Jurkat, Clone E6-1 (cell line): ENCODE measurements around the gene SLC2A4RG.
"Not testable (repeated sequence)": the region's sequence is repeated elsewhere in the genome, so short reads cannot be mapped to it uniquely, and the experiment has no call there.

Source experiments
- DNase-seq: peaks from one replicate; pipeline ENCODE4 v3.0.0-alpha.2; 2011; ENCODE audit warnings: low read depth, low spot score
- H3K4me3 ChIP-seq: 2 replicates; pipeline ENCODE4 v1.5.1; 2011; ENCODE audit warnings: mild to moderate bottlenecking, low read length, control low read depth, moderate library complexity

The SLC2A4RG gene

GRCh38 chr20:63767886-63768285 lies 28.3 kb downstream of the SLC2A4RG start:
- H3K4me3 ChIP-seq: no peak overlapping the region
- no peak for DNase-seq

DNA sequence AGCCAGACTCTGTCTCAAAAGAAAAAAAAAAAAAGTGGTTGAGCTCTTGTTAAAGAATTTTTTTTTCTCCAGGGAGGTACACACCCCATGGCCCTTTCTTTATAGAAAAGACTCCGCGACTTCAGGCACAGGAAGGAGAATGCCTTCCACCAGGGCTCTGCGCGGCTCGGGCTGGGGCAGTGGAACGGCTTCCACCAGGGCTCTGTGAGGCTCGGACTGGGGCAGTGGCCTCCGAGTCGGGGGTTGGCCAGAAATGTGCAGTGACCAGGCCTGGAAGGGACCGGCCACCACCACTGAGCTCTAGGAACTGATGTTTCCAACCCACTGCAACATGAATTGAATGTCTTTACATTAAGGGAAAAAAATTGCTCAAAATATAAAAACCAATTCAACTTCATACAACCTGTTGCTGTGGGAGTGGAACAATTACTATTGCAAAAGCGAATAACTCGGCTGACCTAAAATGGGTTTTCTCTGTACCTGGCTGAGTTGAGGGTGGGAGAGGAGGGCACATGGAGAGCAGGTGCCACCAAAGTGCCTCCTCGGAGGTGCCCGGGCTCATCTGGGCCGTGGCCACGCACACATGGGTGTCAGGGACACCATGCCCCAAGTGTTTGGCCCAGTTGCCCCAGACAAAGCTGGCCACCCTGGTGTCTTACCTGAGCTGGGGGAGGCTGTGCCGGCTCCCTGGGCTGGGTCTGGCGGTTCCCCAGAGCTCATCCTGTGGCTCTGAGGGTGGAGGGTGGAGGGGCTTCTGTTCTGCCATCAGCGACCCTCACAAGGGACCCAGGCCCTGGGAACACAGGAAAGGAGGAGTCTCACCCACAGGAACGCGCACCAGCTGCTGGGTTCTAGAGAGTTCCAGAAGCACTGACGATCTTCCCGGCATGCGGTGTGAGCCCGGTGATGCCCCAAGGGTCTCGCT lies 29.3 kb downstream of the SLC2A4RG start:
- no peak for DNase-seq
- no peak overlapping the region for H3K4me3 ChIP-seq

DNA sequence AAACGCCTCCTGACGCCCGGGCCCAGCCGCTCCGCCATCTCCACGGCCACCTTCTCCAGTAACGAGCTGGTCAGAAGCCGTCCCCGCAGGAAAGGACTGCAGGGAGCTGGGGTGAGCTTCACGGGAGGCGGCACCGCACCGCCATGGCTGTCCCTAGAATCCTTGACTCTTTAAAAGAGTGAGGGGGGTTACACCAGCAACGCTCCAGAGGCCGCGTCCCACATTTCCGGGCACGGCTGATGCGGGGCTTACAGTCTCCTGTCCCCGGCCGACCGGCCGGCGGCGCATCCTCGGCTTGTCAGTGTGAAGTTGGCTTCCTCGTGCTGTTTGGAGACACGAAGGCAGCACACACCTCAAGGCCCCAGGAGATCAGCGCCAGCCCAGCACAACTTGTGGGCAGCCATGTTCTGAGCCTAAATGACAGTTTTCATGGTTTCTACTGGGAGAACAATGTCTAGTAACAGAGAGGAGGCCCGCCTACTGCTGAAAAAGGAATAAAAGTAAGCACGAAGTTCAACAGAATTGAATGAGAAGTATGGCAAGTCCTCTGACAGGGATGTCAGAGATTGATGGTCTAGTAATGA lies 30.4 kb downstream of the SLC2A4RG start:
- no peak overlapping the region for H3K4me3 ChIP-seq
- DNase-seq: no peak

- no peak for DNase-seq
- H3K4me3 ChIP-seq: no peak overlapping the region
Observed at GRCh38 chr20:63771046-63771707, 31.6 kb downstream of the SLC2A4RG start.

GRCh38 chr20:63772781-63773518 lies 33.4 kb downstream of the SLC2A4RG start:
- no peak overlapping the region for H3K4me3 ChIP-seq
- no peak for DNase-seq

- H3K4me3 ChIP-seq: no peak overlapping the region
- no peak for DNase-seq
Observed at GRCh38 chr20:63773571-63774241, 34.1 kb downstream of the SLC2A4RG start.

- DNase-seq: no peak
- H3K4me3 ChIP-seq: no peak overlapping the region
Observed at GRCh38 chr20:63774306-63774705, 34.7 kb downstream of the SLC2A4RG start.

DNA sequence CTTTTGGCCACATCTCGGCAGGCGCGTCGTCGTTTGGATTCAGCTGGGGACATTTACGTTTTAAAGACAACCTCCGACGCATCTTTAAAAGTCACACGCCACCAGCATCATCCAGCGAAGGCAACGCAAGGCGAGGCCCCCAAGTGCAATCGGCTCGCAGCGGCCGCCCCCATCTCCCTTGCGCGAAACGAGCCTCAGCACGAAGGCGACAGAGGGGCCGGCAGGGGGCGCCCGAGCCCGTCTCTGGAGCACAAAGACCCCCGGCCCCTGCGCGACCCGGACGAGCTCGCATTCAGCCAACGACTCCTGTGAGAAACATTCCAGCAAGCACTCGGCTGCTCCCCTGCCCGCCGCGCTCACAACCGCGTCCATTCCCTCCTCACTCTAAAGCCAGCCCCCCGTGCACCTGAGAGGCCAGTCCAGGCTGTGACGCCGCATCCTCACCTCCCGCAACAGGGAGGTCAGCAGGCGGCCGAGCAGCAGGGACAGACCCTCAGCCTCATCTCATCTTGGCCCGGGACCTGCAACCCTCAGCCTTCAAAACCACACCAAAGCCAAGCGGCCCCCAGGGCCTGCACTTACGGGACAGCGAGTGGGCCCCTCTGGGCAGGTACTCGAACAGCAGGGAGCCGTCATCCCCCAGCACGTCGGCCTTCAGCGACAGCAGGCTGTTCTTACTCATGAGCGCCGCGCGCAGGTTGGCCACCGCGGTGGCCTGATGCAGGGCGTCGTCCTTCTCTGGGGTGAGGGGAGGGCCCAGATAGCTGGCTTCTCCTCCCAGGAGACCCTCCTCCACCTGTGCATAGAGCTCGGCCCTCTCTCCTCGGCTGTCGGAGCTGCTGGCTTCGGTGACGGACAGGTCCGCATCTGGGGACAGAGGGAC lies 35.8 kb downstream of the SLC2A4RG start:
- DNase-seq: no peak

DNA sequence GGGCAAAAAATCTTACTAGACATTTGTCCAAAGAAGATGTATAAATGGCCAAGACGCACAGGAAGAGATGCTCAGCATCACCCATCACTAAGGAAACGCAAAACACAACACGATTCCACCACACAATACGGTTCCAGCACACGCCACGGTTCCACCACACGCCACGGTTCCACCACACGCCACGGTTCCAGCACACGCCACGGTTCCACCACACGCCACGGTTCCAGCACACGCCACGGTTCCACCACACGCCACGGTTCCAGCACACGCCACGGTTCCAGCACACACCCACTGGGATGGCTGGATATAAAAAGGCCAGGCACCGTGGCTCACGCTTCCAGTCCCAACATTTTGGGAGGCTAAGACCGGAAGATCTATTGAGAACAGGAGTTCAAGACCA lies 37.3 kb downstream of the SLC2A4RG start:
- not testable (repeated sequence) for DNase-seq

More for the DNA sequence above, 35.8 kb downstream of the SLC2A4RG start:
- no peak overlapping the region for H3K4me3 ChIP-seq

DNA sequence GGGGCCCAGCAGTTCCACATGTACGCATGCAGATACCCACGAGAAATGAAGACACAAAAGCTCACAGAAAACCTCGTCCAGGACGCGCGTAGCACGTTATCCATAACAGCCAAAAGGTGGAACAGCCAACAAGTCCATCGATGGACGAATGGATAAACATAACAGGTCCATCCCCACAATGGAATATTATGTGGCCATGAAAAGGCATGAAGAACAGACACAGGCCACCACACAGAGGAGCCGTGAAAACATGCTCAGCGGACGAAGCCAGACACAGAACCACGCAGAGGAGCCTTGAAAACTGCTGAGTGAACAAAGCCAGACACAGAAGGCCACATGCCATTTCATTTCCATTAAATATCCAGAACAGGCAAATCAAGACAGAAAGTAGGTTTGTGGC lies 38.0 kb downstream of the SLC2A4RG start:
- H3K4me3 ChIP-seq: no peak overlapping the region
- DNase-seq: no peak

More for the DNA sequence above, 37.3 kb downstream of the SLC2A4RG start:
- not testable (repeated sequence) for H3K4me3 ChIP-seq

DNA sequence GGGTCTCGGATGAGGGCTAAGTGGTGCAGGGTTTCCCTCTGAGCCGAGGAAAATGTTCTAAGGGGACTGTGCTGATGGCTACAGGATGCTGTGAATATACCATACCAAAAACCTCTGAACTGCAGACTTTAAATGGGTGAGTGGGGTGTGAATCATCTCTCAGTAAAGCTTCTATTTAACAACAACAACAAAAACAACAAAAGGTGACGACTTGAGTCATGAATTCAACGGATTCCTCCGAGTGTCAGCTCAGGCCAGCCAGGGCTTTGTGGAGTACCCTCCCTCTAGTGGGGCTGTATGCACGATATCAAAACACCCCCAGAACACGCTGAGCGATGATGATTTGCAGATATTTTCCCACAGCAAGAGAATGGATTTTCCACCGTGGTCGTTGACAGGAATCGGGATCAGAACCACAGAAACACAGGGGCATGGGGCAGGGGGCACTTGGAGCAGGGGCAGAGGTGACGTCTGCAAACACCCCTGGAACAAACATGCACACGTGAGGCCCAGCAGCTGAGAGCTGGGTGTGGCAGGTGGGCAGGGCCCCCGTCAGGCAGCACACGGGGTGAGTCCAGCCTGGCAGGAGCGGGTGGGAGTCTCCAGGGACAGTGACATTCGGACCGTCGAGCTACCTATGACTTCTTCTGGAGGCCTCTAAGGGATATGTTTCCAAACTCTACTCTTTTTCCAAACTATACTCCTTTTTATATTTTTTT lies 38.6 kb downstream of the SLC2A4RG start:
- DNase-seq: no peak
- no peak overlapping the region for H3K4me3 ChIP-seq

GRCh38 chr20:63778857-63779256 lies 39.3 kb downstream of the SLC2A4RG start:
- no peak for DNase-seq
- no peak overlapping the region for H3K4me3 ChIP-seq

DNA sequence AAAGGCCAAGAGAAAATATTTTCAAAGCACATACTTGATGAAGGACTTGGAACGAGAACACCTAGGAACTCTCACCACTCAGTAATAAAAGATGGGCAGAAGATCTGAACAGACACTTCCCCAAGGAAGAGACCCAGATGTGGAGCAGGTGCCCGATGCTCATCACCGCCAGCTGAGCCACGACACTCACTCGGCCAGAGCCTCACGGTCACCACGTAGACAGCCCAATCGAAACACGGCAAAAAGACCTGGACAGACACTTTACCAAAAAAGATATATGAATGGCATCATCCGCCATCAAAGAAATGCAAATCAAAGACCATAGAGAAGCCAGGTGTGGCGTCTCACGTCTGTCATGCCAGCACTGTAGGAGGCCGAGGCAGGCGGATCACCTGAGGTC lies 41.6 kb downstream of the SLC2A4RG start:
- DNase-seq: no peak
- H3K4me3 ChIP-seq: no peak overlapping the region

DNA sequence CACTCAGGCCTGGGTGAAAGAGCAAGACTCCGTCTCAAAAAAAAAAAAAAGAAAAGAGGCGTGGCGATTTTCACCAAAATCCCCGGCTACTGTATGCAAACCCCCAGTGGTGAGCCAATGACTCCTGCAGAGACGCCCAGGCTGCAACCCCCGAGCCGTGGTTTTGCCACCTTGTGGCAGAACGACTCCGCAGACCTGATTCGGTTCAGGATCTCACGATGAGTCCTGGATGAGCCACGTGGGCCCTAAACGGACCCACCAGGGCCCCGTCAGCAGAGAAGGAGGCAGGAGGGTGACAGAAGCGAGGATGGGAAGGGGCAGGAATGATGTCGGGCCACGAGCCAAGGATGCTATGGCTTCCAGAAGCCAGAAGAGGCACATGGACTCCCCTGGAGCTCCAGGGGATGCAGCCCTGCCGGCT lies 42.5 kb downstream of the SLC2A4RG start:
- peak; percentile 84 for DNase-seq
- H3K4me3 ChIP-seq: peak overlapping the region; percentile 6

GRCh38 chr20:63782521-63782971 lies 43.0 kb downstream of the SLC2A4RG start:
- DNase-seq: no peak
- H3K4me3 ChIP-seq: no peak overlapping the region

GRCh38 chr20:63783970-63784369 lies 44.4 kb downstream of the SLC2A4RG start:
- H3K4me3 ChIP-seq: no peak overlapping the region
- no peak for DNase-seq

- H3K4me3 ChIP-seq: no peak overlapping the region
- no peak for DNase-seq
Observed at GRCh38 chr20:63785691-63786131, 46.1 kb downstream of the SLC2A4RG start.
